ENCODE measurements around the gene IGSF8. TPM values are rescaled to one million over a fixed set of nuclear protein-coding genes. Genes with fewer than 3 reads are reported as not detected.

The IGSF8 gene
- total RNA-seq, 1 experiment from 2014 or later = 14.0 TPM

DNA sequence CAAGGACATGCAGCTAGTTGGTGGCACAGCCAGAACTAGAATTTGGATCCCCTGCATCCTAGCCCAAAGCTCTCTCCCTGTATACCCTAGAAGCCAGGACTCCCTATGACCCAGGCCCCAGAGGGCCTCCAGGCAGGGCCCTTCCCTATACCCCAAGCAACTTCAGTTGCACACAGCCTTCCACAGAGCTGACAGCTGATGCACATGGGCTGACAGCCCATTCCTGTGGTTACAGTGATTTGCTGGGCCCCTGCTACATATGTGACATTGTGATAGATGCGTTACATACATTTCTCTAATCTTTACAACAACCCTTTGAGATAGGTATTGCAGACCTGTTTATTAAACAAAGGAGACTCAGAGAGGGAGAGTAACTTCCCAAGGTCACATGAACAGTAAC lies 23.0 kb upstream of the IGSF8 start:
- no TSS peak for BruUV-seq (replicated peaks)
- CTCF ChIA-PET = no interaction called here

GRCh38 chr1:160120797-160121196 lies 22.4 kb upstream of the IGSF8 start:
- Histone ChIP-seq H3K9me3 (ENCODE audit: low read depth, low read length, poor library complexity, severe bottlenecking) (no peaks in the 10 kb centered on the region), H3K36me3 (ENCODE audit: insufficient read depth, low read length, poor library complexity, severe bottlenecking) (no peaks in the 10 kb centered on the region), H3K4me3 (ENCODE audit: low read depth, low read length, poor library complexity, severe bottlenecking) (no peak overlapping the region), H3K4me1 (ENCODE audit: insufficient read depth, low read length, poor library complexity, severe bottlenecking) (no peaks in the 10 kb centered on the region), H3K27ac (ENCODE audit: low read depth, low read length, poor library complexity, severe bottlenecking) (no peak overlapping the region), H3K27me3 (replicated peaks; ENCODE audit: insufficient read depth, low read depth, low read length, poor library complexity) (no peaks in the 10 kb centered on the region)
- BruUV-seq (replicated peaks) = no TSS peak
- DNase-seq (ENCODE audit: low spot score) = no peak
- ChIA-PET CTCF (no interaction called here), POLR2A (ENCODE audit: low non-redundant PET) (no interaction called here)
- intact Hi-C loops (cut with micrococcal nuclease; ENCODE audit: unreplicated experiment) = no loop called here
- no peak for TF ChIP-seq EZH2 (IDR thresholded peaks at IDR 0.05; ENCODE audit: borderline replicate concordance, low read depth, low read length, poor library complexity, severe bottlenecking)
- TF ChIP-seq, protein P1, sequence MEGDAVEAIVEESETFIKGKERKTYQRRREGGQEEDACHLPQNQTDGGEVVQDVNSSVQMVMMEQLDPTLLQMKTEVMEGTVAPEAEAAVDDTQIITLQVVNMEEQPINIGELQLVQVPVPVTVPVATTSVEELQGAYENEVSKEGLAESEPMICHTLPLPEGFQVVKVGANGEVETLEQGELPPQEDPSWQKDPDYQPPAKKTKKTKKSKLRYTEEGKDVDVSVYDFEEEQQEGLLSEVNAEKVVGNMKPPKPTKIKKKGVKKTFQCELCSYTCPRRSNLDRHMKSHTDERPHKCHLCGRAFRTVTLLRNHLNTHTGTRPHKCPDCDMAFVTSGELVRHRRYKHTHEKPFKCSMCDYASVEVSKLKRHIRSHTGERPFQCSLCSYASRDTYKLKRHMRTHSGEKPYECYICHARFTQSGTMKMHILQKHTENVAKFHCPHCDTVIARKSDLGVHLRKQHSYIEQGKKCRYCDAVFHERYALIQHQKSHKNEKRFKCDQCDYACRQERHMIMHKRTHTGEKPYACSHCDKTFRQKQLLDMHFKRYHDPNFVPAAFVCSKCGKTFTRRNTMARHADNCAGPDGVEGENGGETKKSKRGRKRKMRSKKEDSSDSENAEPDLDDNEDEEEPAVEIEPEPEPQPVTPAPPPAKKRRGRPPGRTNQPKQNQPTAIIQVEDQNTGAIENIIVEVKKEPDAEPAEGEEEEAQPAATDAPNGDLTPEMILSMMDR (conservative IDR thresholded peaks at IDR 0.05; ENCODE audit: low read depth, low read length) = no peak

More for the DNA sequence above, 23.0 kb upstream of the IGSF8 start:
- H3K4me3 ChIP-seq (ENCODE audit: low read depth, low read length, poor library complexity, severe bottlenecking) = no peak overlapping the region
- DNase-seq (ENCODE audit: low spot score) = no peak
- H3K27me3 ChIP-seq (replicated peaks; ENCODE audit: insufficient read depth, low read depth, low read length, poor library complexity) = no peaks in the 10 kb centered on the region
- no peaks in the 10 kb centered on the region for H3K36me3 ChIP-seq (ENCODE audit: insufficient read depth, low read length, poor library complexity, severe bottlenecking)
- no peaks in the 10 kb centered on the region for H3K9me3 ChIP-seq (ENCODE audit: low read depth, low read length, poor library complexity, severe bottlenecking)
- POLR2A ChIA-PET (ENCODE audit: low non-redundant PET) = no interaction called here
- intact Hi-C loops (cut with micrococcal nuclease; ENCODE audit: unreplicated experiment) = no loop called here
- TF ChIP-seq EZH2 (IDR thresholded peaks at IDR 0.05; ENCODE audit: borderline replicate concordance, low read depth, low read length, poor library complexity, severe bottlenecking) = no peak
- TF ChIP-seq, protein P1 (conservative IDR thresholded peaks at IDR 0.05; ENCODE audit: low read depth, low read length) = no peak
- no peak overlapping the region for H3K27ac ChIP-seq (ENCODE audit: low read depth, low read length, poor library complexity, severe bottlenecking)
- H3K4me1 ChIP-seq (ENCODE audit: insufficient read depth, low read length, poor library complexity, severe bottlenecking) = no peaks in the 10 kb centered on the region

DNA sequence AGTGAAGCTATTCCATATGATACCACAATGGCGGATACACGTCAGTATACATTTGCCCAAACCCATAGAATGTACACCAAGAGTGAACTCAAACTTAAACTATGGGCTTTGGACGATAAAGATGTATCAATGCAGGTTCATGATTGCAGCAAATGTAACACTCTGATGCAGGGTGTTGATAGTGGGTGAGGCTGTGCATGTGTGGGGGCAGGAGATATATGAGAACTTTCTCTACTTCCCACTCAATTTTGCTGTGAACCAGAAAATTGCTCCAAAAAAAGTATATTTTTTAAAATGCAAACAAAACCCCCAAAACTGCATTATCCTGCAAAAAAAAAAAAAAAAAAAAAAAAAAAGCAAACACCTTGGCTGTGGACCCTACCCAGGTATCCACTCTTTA lies 20.5 kb upstream of the IGSF8 start:
- ChIA-PET CTCF (no interaction called here), POLR2A (ENCODE audit: low non-redundant PET) (no interaction called here)
- Histone ChIP-seq H3K4me1 (ENCODE audit: insufficient read depth, low read length, poor library complexity, severe bottlenecking) (no peaks in the 10 kb centered on the region), H3K4me3 (ENCODE audit: low read depth, low read length, poor library complexity, severe bottlenecking) (no peak overlapping the region), H3K9me3 (ENCODE audit: low read depth, low read length, poor library complexity, severe bottlenecking) (no peaks in the 10 kb centered on the region), H3K36me3 (ENCODE audit: insufficient read depth, low read length, poor library complexity, severe bottlenecking) (no peaks in the 10 kb centered on the region), H3K27ac (ENCODE audit: low read depth, low read length, poor library complexity, severe bottlenecking) (no peak overlapping the region), H3K27me3 (replicated peaks; ENCODE audit: insufficient read depth, low read depth, low read length, poor library complexity) (no peaks in the 10 kb centered on the region)
- BruUV-seq (replicated peaks) = no TSS peak
- no peak for DNase-seq (ENCODE audit: low spot score)
- intact Hi-C loops (cut with micrococcal nuclease; ENCODE audit: unreplicated experiment) = no loop called here
- TF ChIP-seq EZH2 (IDR thresholded peaks at IDR 0.05; ENCODE audit: borderline replicate concordance, low read depth, low read length, poor library complexity, severe bottlenecking) = no peak
- TF ChIP-seq, protein P1 (conservative IDR thresholded peaks at IDR 0.05; ENCODE audit: low read depth, low read length) = no peak

Measured in A673 (cell line).